Measurements from ENCODE around the gene TMEM171. TPM values are rescaled to one million over a fixed set of nuclear protein-coding genes. Genes with fewer than 3 reads are reported as not detected.

The TMEM171 gene
- total RNA-seq, 4 donors from 2014 or later: 5.9 to 12.6 (median 9.1) TPM

- peaks cover 0 to 28% (median under 1%) of the 10 kb centered on the region in 3 donors for H3K4me1 ChIP-seq
- no peak overlapping the region for H3K4me3 ChIP-seq
- intact Hi-C loops (cut with DNase I): no loop called here
- no peak overlapping the region for H3K27ac ChIP-seq
- peaks cover 0 to 34% (median 0%) of the 10 kb centered on the region in 4 donors for H3K27me3 ChIP-seq
- H3K9me3 ChIP-seq: no peaks in the 10 kb centered on the region
- TF ChIP-seq, protein P1, sequence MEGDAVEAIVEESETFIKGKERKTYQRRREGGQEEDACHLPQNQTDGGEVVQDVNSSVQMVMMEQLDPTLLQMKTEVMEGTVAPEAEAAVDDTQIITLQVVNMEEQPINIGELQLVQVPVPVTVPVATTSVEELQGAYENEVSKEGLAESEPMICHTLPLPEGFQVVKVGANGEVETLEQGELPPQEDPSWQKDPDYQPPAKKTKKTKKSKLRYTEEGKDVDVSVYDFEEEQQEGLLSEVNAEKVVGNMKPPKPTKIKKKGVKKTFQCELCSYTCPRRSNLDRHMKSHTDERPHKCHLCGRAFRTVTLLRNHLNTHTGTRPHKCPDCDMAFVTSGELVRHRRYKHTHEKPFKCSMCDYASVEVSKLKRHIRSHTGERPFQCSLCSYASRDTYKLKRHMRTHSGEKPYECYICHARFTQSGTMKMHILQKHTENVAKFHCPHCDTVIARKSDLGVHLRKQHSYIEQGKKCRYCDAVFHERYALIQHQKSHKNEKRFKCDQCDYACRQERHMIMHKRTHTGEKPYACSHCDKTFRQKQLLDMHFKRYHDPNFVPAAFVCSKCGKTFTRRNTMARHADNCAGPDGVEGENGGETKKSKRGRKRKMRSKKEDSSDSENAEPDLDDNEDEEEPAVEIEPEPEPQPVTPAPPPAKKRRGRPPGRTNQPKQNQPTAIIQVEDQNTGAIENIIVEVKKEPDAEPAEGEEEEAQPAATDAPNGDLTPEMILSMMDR (IDR thresholded peaks at IDR 0.05): no peak
- TF ChIP-seq POLR2A (IDR thresholded peaks at IDR 0.05): no peak
- H3K36me3 ChIP-seq: peaks cover 0 to 8% (median 0%) of the 10 kb centered on the region in 3 donors
- DNase-seq: no peak
- 88 to 90% methylated on average over 3 to 4 of the region's 4 CpGs for WGBS, 2 donors
Observed at GRCh38 chr5:73125289-73125688, 4.9 kb downstream of the TMEM171 start.

DNA sequence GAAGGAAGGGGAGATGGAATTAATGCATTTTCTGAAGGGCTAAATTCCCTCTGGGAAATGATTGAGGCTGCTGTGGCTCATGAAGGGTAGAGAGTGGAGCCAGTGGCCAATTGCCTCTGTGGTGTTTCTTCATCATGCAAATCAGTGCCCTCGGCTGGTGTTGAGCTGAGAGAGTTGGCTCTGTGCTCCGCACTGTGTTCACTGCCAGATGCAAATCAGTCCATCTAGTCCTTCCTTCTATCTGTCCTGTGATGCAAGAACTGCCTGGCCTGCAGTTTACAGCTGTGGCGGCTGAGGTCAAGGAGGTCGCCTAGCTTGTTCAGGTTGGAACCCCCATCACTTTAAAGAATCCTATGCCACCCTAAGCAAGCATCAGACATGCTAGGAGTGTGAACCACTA is 6.0 kb downstream of the TMEM171 start:
- peaks cover 0 to 24% (median 0%) of the 10 kb centered on the region in 4 donors for H3K27me3 ChIP-seq
- peaks cover 0 to 8% (median 0%) of the 10 kb centered on the region in 3 donors for H3K36me3 ChIP-seq
- no peak for DNase-seq
- TF ChIP-seq POLR2A (IDR thresholded peaks at IDR 0.05): no peak
- TF ChIP-seq, protein P1 (IDR thresholded peaks at IDR 0.05): no peak
- H3K27ac ChIP-seq: no peak overlapping the region
- H3K4me1 ChIP-seq: peaks cover 0 to 19% (median 0%) of the 10 kb centered on the region in 3 donors
- H3K4me3 ChIP-seq: no peak overlapping the region
- intact Hi-C loops (cut with DNase I): no loop called here
- WGBS, 2 donors: 61 to 66% methylated on average over 4 of the region's 4 CpGs
- no peaks in the 10 kb centered on the region for H3K9me3 ChIP-seq

GRCh38 chr5:73126957-73127356 is 6.6 kb downstream of the TMEM171 start:
- H3K36me3 ChIP-seq: peaks cover 0 to 8% (median 0%) of the 10 kb centered on the region in 3 donors
- H3K9me3 ChIP-seq: no peaks in the 10 kb centered on the region
- TF ChIP-seq, protein P1 (IDR thresholded peaks at IDR 0.05): no peak
- no peak for TF ChIP-seq POLR2A (IDR thresholded peaks at IDR 0.05)
- intact Hi-C loops (cut with DNase I): no loop called here
- H3K4me1 ChIP-seq: peaks cover 0 to 13% (median 0%) of the 10 kb centered on the region in 3 donors
- peaks cover 0 to 19% (median 0%) of the 10 kb centered on the region in 4 donors for H3K27me3 ChIP-seq
- WGBS, 2 donors: 77 to 89% methylated on average over 1 of the region's 1 CpG
- H3K4me3 ChIP-seq: no peak overlapping the region
- no peak overlapping the region for H3K27ac ChIP-seq
- no peak for DNase-seq

DNA sequence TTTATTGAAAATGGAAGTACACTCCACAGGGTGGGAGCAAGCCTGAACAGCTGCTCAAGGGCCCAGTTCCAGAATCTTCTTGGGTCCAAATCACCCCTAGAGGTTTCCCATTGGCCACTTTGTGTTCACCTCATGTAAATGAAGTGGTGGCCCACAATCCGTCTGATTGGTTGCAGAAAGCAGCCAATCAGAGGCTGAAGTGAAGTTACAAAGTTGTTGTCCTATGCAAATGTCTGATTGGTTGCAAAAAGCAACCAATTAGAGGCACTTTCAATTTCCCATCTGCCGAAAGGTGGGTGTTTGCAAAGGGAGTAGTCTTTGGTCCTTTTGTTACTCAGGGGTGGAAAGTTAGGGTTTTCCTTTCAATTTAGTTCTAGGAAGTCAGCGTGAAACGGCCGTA is 8.8 kb downstream of the TMEM171 start:
- TF ChIP-seq POLR2A (IDR thresholded peaks at IDR 0.05): no peak
- TF ChIP-seq, protein P1 (IDR thresholded peaks at IDR 0.05): no peak
- no peak for DNase-seq
- WGBS, 2 donors: 62 to 75% methylated on average over 3 to 5 of the region's 5 CpGs

GRCh38 chr5:73130811-73131210 is 10.4 kb downstream of the TMEM171 start:
- 75 to 78% methylated on average over 1 of the region's 1 CpG for WGBS, 2 donors
- Histone ChIP-seq H3K36me3 (no peaks in the 10 kb centered on the region), H3K27me3 (peaks cover 0 to 9% (median 0%) of the 10 kb centered on the region in 4 donors), H3K4me3 (no peak overlapping the region), H3K9me3 (no peaks in the 10 kb centered on the region), H3K27ac (no peak overlapping the region), H3K4me1 (no peaks in the 10 kb centered on the region)
- DNase-seq: no peak
- no peak for TF ChIP-seq POLR2A (IDR thresholded peaks at IDR 0.05)
- TF ChIP-seq, protein P1 (IDR thresholded peaks at IDR 0.05): no peak
- intact Hi-C loops (cut with DNase I): no loop called here

More for the DNA sequence above, 8.8 kb downstream of the TMEM171 start:
- peaks cover 0 to 5% (median 0%) of the 10 kb centered on the region in 4 donors for H3K27me3 ChIP-seq
- no peak overlapping the region for H3K4me3 ChIP-seq
- no peak overlapping the region for H3K27ac ChIP-seq
- no peaks in the 10 kb centered on the region for H3K9me3 ChIP-seq
- H3K36me3 ChIP-seq: no peaks in the 10 kb centered on the region
- intact Hi-C loops (cut with DNase I): no loop called here
- H3K4me1 ChIP-seq: no peaks in the 10 kb centered on the region

All from esophagus squamous epithelium (tissue), 5 donors.